GM18502 (cell line): ENCODE measurements around the gene TTLL5.

Experiments
- ATAC-seq: cut with Tn5 transposase; IDR thresholded peaks from one replicate; pipeline ENCODE4 v1.9.1; 2021; ENCODE audit warnings: mild to moderate bottlenecking; ENCODE audit not compliant: unreplicated experiment, poor library complexity

Gene TTLL5

GRCh38 chr14:75999511-76000190 is 338.6 kb downstream of the TTLL5 start:
- no peak for ATAC-seq

- no peak for ATAC-seq
These were observed 341.3 kb downstream of the TTLL5 start for GRCh38 chr14:76002383-76002782.
